ENCODE results near the gene CAMSAP2. TPM values are rescaled to one million over a fixed set of nuclear protein-coding genes. Genes with fewer than 3 reads are reported as not detected.
A peak's percentile ranks its signal among the peaks of the same experiment; 100 is the strongest.

Gene CAMSAP2
- total and polyA plus RNA-seq, 12 donors, result 7.0 to 47.1 (median 38.1) TPM

- H3K27me3 ChIP-seq, result peaks cover 19 to 63% (median 56%) of the 10 kb centered on the region in 7 donors
These were observed 131.2 kb downstream of the CAMSAP2 start for GRCh38 chr1:200869753-200870391.

GRCh38 chr1:200872446-200873115 lies 133.9 kb downstream of the CAMSAP2 start, which contains the start of gene GPR25:
Gene GPR25 (plus strand): TSS chr1:200872981. CDS start chr1:200873038, 57 bp downstream.
- intact Hi-C loops (cut with DNase I), result loop anchor here in 1 of 10 donors (10.0 kb wide), 1 partner anchor 172 kb away; no protein-coding TSS in a partner anchor
- no peak for DNase-seq
- H3K9me3 ChIP-seq, result no peaks in the 10 kb centered on the region
- H3K4me3 ChIP-seq, result peak within 1 kb of the TSS; percentile 14 to 49 (median 26)
- no peak within 1 kb of the TSS for H3K27ac ChIP-seq
- H3K4me1 ChIP-seq, result peaks cover 8 to 15% (median 12%) of the 10 kb centered on the region in 9 donors
- ATAC-seq, result peak in 2 of 8 donors; percentile 19 to 58
- WGBS, 2 donors, result 65 to 78% methylated on average over 21 to 23 of the region's 23 CpGs
- no peaks in the 10 kb centered on the region for H3K36me3 ChIP-seq
- TF ChIP-seq CTCF (IDR thresholded peaks at IDR 0.05), result no peak
- peaks cover 19 to 89% (median 74%) of the 10 kb centered on the region in 7 donors for H3K27me3 ChIP-seq

More at GRCh38 chr1:200869753-200870391, 131.2 kb downstream of the CAMSAP2 start:
- H3K4me3 ChIP-seq, result no peak overlapping the region
- peak overlapping the region in 1 of 10 donors; percentile 8 for H3K27ac ChIP-seq
- no peak for TF ChIP-seq CTCF (IDR thresholded peaks at IDR 0.05)
- peaks cover 0 to 9% (median 0%) of the 10 kb centered on the region in 9 donors for H3K36me3 ChIP-seq
- ATAC-seq, result no peak
- intact Hi-C loops (cut with DNase I), result loop anchor here in 1 of 10 donors (10.0 kb wide), 1 partner anchor 175 kb away; no protein-coding TSS in a partner anchor
- H3K4me1 ChIP-seq, result peaks cover 10 to 19% (median 13%) of the 10 kb centered on the region in 9 donors
- no peak for DNase-seq
- H3K9me3 ChIP-seq, result no peaks in the 10 kb centered on the region
- WGBS, 2 donors, result 88 to 90% methylated on average over 9 of the region's 9 CpGs

- TF ChIP-seq CTCF (IDR thresholded peaks at IDR 0.05), result no peak
- ATAC-seq, result peak in 4 of 8 donors; percentile 20 to 43 (median 32)
- Histone ChIP-seq H3K27ac (no peak overlapping the region), H3K4me1 (peaks cover 8 to 15% (median 12%) of the 10 kb centered on the region in 9 donors), H3K27me3 (peaks cover 19 to 94% (median 80%) of the 10 kb centered on the region in 7 donors), H3K4me3 (peak overlapping the region; percentile 14 to 49 (median 26)), H3K9me3 (no peaks in the 10 kb centered on the region), H3K36me3 (no peaks in the 10 kb centered on the region)
- WGBS, 2 donors, result 8% methylated on average over 56 to 61 of the region's 61 CpGs
- intact Hi-C loops (cut with DNase I), result loop anchor here in 1 of 10 donors (10.0 kb wide), 1 partner anchor 172 kb away; no protein-coding TSS in a partner anchor
- no peak for DNase-seq
These were observed 134.5 kb downstream of the CAMSAP2 start for GRCh38 chr1:200873116-200873670.
